ENCODE results near the gene NPTX2.

NPTX2 gene

GRCh38 chr7:98638853-98639252 lies 21.8 kb downstream of the NPTX2 start:
- no peak overlapping the region for H3K4me3 ChIP-seq (ENCODE audit: control insufficient read depth, low read depth, low read length)
- no peak for TF ChIP-seq CTCF (IDR thresholded peaks at IDR 0.05; ENCODE audit: control insufficient read depth, insufficient read depth, low read depth, low read length, missing control alignments)
- no peak for DNase-seq (ENCODE audit: low read depth)

GRCh38 chr7:98640375-98640774 lies 23.3 kb downstream of the NPTX2 start:
- TF ChIP-seq CTCF (IDR thresholded peaks at IDR 0.05; ENCODE audit: control insufficient read depth, insufficient read depth, low read depth, low read length, missing control alignments), result no peak
- no peak overlapping the region for H3K4me3 ChIP-seq (ENCODE audit: control insufficient read depth, low read depth, low read length)
- no peak for DNase-seq (ENCODE audit: low read depth)

- no peak for DNase-seq (ENCODE audit: low read depth)
- no peak for TF ChIP-seq CTCF (IDR thresholded peaks at IDR 0.05; ENCODE audit: control insufficient read depth, insufficient read depth, low read depth, low read length, missing control alignments)
- H3K4me3 ChIP-seq (ENCODE audit: control insufficient read depth, low read depth, low read length), result no peak overlapping the region
Observed at GRCh38 chr7:98641646-98642500, 24.8 kb downstream of the NPTX2 start.

- no peak for TF ChIP-seq CTCF (IDR thresholded peaks at IDR 0.05; ENCODE audit: control insufficient read depth, insufficient read depth, low read depth, low read length, missing control alignments)
- no peak overlapping the region for H3K4me3 ChIP-seq (ENCODE audit: control insufficient read depth, low read depth, low read length)
- no peak for DNase-seq (ENCODE audit: low read depth)
Observed at GRCh38 chr7:98643236-98643985, 26.3 kb downstream of the NPTX2 start.

- H3K4me3 ChIP-seq (ENCODE audit: control insufficient read depth, low read depth, low read length), result no peak overlapping the region
- no peak for DNase-seq (ENCODE audit: low read depth)
- no peak for TF ChIP-seq CTCF (IDR thresholded peaks at IDR 0.05; ENCODE audit: control insufficient read depth, insufficient read depth, low read depth, low read length, missing control alignments)
Observed at GRCh38 chr7:98646465-98646864, 29.4 kb downstream of the NPTX2 start.

GRCh38 chr7:98647326-98647725 lies 30.2 kb downstream of the NPTX2 start:
- no peak overlapping the region for H3K4me3 ChIP-seq (ENCODE audit: control insufficient read depth, low read depth, low read length)
- no peak for DNase-seq (ENCODE audit: low read depth)
- no peak for TF ChIP-seq CTCF (IDR thresholded peaks at IDR 0.05; ENCODE audit: control insufficient read depth, insufficient read depth, low read depth, low read length, missing control alignments)
